GM13976 (cell line): ENCODE results near the gene ABCC2.

ENCODE experiments used
- DNase-seq: peaks from one replicate; pipeline ENCODE4 v3.0.0; 2012; ENCODE audit warnings: low spot score
- CTCF ChIP-seq: IDR thresholded peaks from 2 replicates; pipeline ENCODE4 v1.5.1; 2012; ENCODE audit warnings: borderline replicate concordance, mild to moderate bottlenecking; ENCODE audit not compliant: insufficient read depth; ENCODE audit errors: extremely low read depth, missing control alignments, control extremely low read depth
- in situ Hi-C: fragments of 300-500 bp; cut with MboI; formaldehyde crosslinking; loops from one replicate; pipeline ENCODE4 v1.12.0; 2022; ENCODE audit warnings: low sequenced_read_pairs, mixed read lengths, inconsistent platforms; ENCODE audit not compliant: unreplicated experiment

ABCC2 gene

GRCh38 chr10:99869581-99870122 is 87.2 kb downstream of the ABCC2 start:
- in situ Hi-C loops: no loop called here
- DNase-seq: no peak
- TF ChIP-seq CTCF: no peak

- no peak for TF ChIP-seq CTCF
Observed at GRCh38 chr10:99870123-99870730, 87.8 kb downstream of the ABCC2 start.

GRCh38 chr10:99872367-99873162 is 90.1 kb downstream of the ABCC2 start:
- DNase-seq: no peak
- in situ Hi-C loops: no loop called here
- no peak for TF ChIP-seq CTCF

More at GRCh38 chr10:99870123-99870730, 87.8 kb downstream of the ABCC2 start:
- in situ Hi-C loops: no loop called here
- no peak for DNase-seq

GRCh38 chr10:99873846-99874245 is 91.4 kb downstream of the ABCC2 start:
- in situ Hi-C loops: no loop called here
- no peak for DNase-seq
- TF ChIP-seq CTCF: no peak

- TF ChIP-seq CTCF: no peak
- in situ Hi-C loops: no loop called here
- DNase-seq: no peak
Observed at GRCh38 chr10:99874341-99875085, 92.1 kb downstream of the ABCC2 start.

GRCh38 chr10:99875473-99875872 is 93.0 kb downstream of the ABCC2 start:
- no peak for DNase-seq
- TF ChIP-seq CTCF: no peak
- in situ Hi-C loops: no loop called here
